Chondrocyte (in vitro differentiated cells): ENCODE results near the gene MTG2. TPM values are rescaled to one million over a fixed set of nuclear protein-coding genes. Genes with fewer than 3 reads are reported as not detected.
"Not testable (repeated sequence)": the region's sequence is repeated elsewhere in the genome, so short reads cannot be mapped to it uniquely, and the experiment has no call there.

ENCODE experiments used
- DNase-seq: peaks from one replicate; pipeline ENCODE4 v3.0.0; 2021; ENCODE audit warnings: mixed read lengths, low spot score
- H3K27ac Mint-ChIP-seq: one replicate; pipeline ENCODE4 v1.8.0; 2021; ENCODE audit warnings: mild to moderate bottlenecking, moderate library complexity, mixed read lengths; ENCODE audit not compliant: unreplicated experiment
- H3K27me3 Mint-ChIP-seq: 2 replicates; pipeline ENCODE4 v1.8.0; 2021; ENCODE audit warnings: low read depth, mixed read lengths
- H3K36me3 Mint-ChIP-seq: 2 replicates; pipeline ENCODE4 v1.8.0; 2021; ENCODE audit warnings: low read depth, mixed read lengths
- H3K4me1 Mint-ChIP-seq: 2 replicates; pipeline ENCODE4 v1.8.0; 2021; ENCODE audit warnings: low read depth, mild to moderate bottlenecking, mixed read lengths
- H3K4me3 Mint-ChIP-seq: one replicate; pipeline ENCODE4 v1.8.0; 2021; ENCODE audit warnings: mild to moderate bottlenecking, moderate library complexity, mixed read lengths; ENCODE audit not compliant: unreplicated experiment
- H3K9me3 Mint-ChIP-seq: 2 replicates; pipeline ENCODE4 v1.8.0; 2021; ENCODE audit warnings: low read depth, mixed read lengths
- total RNA-seq: library from RNA; stranded (reverse); gene quantifications from 3 replicates; pipeline ENCODE4 v1.2.1, GENCODE V29; 2021
- TF ChIP-seq, protein P1 (sequence below): fragments of 200-600 bp; sonication (generic); IDR thresholded peaks from 2 replicates; pipeline ENCODE4 v1.5.0; 2021; ENCODE audit warnings: antibody characterized with exemption, mild to moderate bottlenecking, moderate library complexity

The MTG2 gene
- total RNA-seq, 1 donor from 2014 or later: 22.3 TPM

DNA sequence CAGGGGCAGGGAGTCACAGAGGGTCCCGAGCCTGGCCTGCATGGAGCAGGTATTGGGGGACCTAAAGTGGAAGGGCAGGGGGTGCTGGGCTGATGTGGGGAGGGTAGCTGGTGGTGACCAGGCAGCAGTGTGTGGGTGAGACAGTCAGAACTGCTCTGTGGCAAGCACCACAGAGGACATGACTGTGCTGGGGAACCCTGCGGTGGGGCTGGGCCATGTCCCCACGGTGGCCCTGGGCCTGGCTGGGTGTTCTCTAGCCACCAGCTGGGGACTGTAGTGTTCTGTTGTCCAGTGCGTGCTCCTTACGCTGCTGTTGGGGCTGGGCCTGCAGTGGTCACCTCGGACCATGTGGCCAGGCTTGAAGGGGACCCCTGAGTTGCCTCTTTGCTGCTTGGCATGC is 35.7 kb upstream of the MTG2 start:
- H3K27me3 Mint-ChIP-seq: no peaks in the 10 kb centered on the region
- no peaks in the 10 kb centered on the region for H3K36me3 Mint-ChIP-seq
- DNase-seq: no peak
- H3K9me3 Mint-ChIP-seq: no peaks in the 10 kb centered on the region
- TF ChIP-seq, protein P1, sequence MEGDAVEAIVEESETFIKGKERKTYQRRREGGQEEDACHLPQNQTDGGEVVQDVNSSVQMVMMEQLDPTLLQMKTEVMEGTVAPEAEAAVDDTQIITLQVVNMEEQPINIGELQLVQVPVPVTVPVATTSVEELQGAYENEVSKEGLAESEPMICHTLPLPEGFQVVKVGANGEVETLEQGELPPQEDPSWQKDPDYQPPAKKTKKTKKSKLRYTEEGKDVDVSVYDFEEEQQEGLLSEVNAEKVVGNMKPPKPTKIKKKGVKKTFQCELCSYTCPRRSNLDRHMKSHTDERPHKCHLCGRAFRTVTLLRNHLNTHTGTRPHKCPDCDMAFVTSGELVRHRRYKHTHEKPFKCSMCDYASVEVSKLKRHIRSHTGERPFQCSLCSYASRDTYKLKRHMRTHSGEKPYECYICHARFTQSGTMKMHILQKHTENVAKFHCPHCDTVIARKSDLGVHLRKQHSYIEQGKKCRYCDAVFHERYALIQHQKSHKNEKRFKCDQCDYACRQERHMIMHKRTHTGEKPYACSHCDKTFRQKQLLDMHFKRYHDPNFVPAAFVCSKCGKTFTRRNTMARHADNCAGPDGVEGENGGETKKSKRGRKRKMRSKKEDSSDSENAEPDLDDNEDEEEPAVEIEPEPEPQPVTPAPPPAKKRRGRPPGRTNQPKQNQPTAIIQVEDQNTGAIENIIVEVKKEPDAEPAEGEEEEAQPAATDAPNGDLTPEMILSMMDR: no peak
- peak overlapping the region; percentile 8 for H3K27ac Mint-ChIP-seq
- H3K4me3 Mint-ChIP-seq: no peak overlapping the region
- H3K4me1 Mint-ChIP-seq: peaks cover 38% of the 10 kb centered on the region

DNA sequence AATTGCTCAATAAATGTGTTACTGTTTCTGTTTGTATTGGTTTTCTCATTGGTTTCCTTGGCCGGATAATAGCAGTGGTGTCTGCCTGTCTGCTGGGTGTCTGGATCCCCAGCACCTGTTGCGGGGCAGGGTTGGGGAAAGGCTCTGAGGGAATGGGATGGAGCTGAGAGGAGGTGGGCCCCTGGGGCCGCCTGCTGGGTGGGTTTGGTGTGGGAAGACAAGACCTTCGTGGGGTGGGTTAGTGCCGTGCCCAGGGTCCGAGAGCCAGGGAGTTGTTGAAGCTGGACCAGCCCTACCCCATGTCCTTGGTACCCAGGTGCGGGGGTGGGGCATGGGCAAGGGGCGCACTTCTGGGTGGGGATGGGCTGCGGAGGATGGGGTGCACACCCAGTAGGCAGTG is 35.3 kb upstream of the MTG2 start:
- no peak for DNase-seq
- Mint-ChIP-seq H3K4me1 (peaks cover 35% of the 10 kb centered on the region), H3K36me3 (no peaks in the 10 kb centered on the region), H3K9me3 (no peaks in the 10 kb centered on the region), H3K4me3 (no peak overlapping the region), H3K27me3 (no peaks in the 10 kb centered on the region), H3K27ac (no peak overlapping the region)
- TF ChIP-seq, protein P1: no peak

DNA sequence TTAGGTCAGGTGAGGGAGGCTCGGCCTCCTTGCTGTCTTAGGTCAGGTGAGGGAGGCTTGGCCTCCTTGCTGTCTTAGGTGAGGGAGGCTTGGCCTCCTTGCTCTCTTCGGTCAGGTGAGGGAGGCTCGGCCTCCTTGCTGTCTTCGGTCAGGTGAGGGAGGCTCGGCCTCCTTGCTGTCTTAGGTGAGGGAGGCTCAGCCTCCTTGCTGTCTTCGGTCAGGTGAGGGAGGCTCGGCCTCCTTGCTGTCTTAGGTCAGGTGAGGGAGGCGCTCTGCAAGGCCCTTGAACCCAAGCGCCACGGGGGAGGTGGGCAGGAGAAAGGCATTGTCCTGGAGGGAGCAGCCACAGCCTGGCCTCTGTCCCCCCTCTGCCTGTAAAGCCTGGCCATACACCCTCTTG is 34.4 kb upstream of the MTG2 start:
- not testable (repeated sequence) for H3K27ac Mint-ChIP-seq, H3K4me3 Mint-ChIP-seq, H3K27me3 Mint-ChIP-seq, H3K36me3 Mint-ChIP-seq, DNase-seq, H3K9me3 Mint-ChIP-seq
- peaks cover 35% of the 10 kb centered on the region for H3K4me1 Mint-ChIP-seq

DNA sequence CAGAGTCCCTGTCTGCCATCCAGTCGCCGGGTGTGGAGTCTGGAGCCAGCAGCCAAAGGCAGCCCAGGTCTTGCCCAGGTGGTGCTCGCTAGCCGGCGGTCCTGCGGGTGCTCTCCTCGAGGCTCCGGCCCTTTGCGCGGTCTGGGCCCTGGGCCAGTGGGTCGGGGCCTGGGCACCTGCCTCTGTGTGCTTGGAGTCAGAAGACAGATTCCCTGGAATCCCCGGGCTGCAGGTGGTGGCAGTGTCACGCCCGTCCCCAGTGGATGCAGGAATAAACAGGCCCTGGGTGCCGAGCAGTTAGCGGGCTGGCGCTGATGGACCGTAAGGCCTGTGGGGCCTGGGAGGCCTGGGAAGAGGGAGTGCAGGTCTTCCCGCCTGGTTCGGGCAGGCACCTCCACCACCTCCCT is 33.9 kb upstream of the MTG2 start:
- DNase-seq: no peak
- TF ChIP-seq, protein P1: no peak
- Mint-ChIP-seq H3K9me3 (no peaks in the 10 kb centered on the region), H3K36me3 (peaks cover 5% of the 10 kb centered on the region), H3K4me1 (peaks cover 35% of the 10 kb centered on the region), H3K27ac (no peak overlapping the region), H3K27me3 (no peaks in the 10 kb centered on the region), H3K4me3 (no peak overlapping the region)

DNA sequence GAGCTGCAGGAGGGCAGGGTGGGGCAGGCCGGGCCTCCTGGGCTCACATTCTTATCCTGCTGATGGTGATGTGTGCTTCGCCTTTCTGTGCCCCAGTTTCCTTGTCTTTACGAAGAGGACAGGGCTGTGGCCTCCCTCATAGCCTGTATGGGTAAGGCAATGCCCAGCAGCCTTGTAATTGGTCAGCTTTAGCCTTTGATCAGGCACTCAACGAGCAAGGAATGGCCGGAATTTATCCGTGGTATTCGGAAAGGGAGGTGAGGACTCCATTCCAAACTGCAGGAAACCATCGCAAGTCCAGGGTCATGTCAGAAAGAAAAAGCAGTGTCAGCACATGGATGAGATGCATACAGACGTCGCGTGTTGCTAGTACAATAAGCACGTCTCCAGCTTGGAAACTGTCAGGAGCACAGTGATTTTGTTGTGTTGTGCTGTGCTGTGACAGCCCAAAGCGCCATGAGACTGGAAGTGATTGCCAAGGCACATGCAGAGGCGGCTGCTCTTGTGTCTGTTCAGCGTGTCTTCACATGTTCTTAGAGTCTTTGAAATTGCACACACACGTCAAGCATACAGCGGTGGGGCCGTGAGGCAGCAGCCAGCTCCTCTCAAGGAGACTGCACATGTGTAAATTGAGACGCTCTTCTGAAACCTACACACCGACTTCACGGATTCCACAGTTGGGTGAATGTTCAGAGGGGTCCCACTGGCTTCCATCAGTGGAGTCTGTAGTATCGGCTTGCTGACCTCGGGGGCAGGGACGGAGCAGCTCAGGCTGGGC is 33.1 kb upstream of the MTG2 start:
- DNase-seq: no peak
- TF ChIP-seq, protein P1: no peak
- peaks cover 33% of the 10 kb centered on the region for H3K4me1 Mint-ChIP-seq
- H3K4me3 Mint-ChIP-seq: no peak overlapping the region
- no peaks in the 10 kb centered on the region for H3K9me3 Mint-ChIP-seq
- no peaks in the 10 kb centered on the region for H3K27me3 Mint-ChIP-seq
- H3K36me3 Mint-ChIP-seq: peaks cover 5% of the 10 kb centered on the region
- H3K27ac Mint-ChIP-seq: no peak overlapping the region

DNA sequence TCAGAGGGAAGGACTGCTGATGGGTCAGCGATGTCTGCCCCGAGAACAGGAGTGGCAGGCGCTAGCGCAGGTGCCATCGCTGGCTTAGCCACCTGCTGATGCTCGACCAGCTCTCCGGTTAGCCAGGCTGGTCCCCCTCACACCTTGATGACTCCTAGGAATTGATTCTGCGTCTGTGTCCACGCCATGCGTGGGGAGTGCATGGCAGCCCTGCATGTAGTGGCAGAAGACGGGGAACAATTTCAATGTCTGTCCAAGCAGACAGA is 32.6 kb upstream of the MTG2 start:
- H3K27ac Mint-ChIP-seq: no peak overlapping the region
- no peaks in the 10 kb centered on the region for H3K27me3 Mint-ChIP-seq
- TF ChIP-seq, protein P1: no peak
- H3K4me1 Mint-ChIP-seq: peaks cover 32% of the 10 kb centered on the region
- H3K4me3 Mint-ChIP-seq: no peak overlapping the region
- H3K9me3 Mint-ChIP-seq: no peaks in the 10 kb centered on the region
- no peak for DNase-seq
- H3K36me3 Mint-ChIP-seq: peaks cover 5% of the 10 kb centered on the region
